Measurements from ENCODE around the gene PPARG.
"Not testable (repeated sequence)": the region's sequence is repeated elsewhere in the genome, so short reads cannot be mapped to it uniquely, and the experiment has no call there.

PPARG gene

GRCh38 chr3:12442654-12443501 is 154.0 kb downstream of the PPARG start:
- DNase-seq (ENCODE audit: low read depth in 3 of 3) = no peak

DNA sequence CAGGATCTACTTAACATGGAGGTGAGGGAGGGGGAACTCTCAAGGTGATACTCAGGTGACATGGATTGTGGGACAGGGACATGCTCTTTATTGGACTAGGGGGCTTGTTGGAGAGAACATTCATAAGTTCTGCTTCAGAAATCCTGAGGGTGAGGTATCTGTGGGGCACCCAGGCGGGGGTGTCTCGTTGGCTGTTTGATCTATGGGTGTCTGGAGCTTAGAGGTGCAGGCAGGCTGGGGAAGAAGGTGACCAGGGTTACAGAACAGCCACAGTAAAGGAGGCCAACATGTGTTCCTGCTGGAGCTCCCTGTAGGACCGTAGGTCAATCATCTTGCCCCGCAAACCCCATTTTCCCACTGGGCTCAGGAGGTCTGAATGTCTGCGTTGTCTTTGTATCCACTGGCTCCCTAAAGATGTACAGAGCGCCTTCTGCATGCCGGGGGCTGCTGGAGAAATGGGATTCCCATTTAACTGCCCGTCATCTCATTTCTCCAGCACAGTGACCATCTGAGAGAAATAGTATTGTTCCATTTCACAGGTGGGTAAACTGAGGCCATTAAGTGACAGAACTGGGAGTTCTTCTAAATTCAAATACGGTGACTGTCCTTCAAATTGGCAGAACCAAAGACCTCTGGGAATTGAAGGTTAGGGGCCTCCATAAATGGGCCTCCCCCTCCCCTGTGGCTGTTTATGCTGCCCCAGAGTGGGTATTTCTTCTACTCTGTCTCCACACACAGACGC is 155.1 kb downstream of the PPARG start:
- no peak for DNase-seq (ENCODE audit: low read depth in 3 of 3)

DNA sequence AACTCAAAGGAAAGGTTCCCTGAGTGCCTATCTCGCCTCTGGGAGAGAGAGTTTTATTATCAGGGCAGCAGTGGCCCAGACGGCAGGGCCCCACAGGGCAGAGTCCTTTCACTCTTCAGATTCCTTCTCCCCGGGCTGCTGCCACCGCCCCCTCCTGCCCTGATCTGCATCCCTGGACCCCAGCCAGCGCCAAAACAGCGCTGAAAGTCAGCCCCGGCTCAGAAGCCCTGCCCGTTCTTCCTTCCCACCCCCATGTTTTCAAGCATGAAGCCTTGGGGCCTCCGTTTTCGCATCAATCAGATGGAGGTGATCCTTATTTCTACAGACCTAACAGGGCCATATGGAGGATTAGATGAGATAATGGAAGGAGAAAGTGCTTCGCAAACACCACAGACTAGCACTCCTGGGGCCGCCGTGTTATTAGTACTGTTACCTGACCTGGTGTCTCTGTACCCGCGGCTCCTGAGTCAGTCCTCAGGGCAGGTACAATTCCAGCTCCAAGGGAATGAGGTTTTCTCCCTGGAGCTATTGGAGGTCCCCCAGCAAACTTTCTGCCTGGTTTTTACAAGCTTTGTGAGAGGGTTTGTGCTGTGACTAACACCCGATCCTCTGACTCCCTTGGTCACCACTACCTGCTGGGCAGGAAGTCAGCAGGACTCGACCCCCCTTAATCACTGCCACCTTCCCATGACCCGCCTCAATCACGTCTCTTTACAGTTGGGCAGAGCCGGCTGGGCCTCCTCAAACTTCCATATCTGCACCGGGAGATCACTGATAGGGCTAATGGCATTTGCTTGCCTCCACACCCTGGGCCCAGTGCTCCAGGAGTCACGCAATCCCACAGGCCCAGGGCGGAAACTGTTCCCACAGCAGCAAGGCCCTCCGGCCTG is 156.0 kb downstream of the PPARG start:
- DNase-seq (ENCODE audit: low read depth in 3 of 3) = no peak

GRCh38 chr3:12445523-12446240 is 156.8 kb downstream of the PPARG start:
- no peak for DNase-seq (ENCODE audit: low read depth in 3 of 3)

DNA sequence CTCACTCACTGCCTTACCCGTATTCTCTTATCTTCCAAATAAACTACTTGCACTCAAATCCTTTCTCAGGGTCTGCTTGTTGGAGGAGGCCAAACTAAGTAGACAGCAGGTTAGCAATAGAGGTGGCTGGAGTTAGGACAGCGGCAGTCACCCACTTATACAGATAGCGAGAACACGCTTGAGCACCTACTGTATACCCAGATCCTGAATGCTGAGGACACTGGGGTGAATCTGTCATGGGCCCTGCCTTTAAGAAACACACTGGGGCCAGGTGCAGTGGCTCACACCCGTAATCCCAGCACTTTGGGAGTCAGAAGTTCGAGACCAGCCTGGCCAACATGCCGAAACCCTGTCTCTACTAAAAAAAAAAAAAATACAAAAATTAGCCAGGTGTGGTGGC is 157.4 kb downstream of the PPARG start:
- DNase-seq (ENCODE audit: low read depth in 3 of 3) = no peak

GRCh38 chr3:12447075-12447474 is 158.2 kb downstream of the PPARG start:
- no peak for DNase-seq (ENCODE audit: low read depth in 3 of 3)

GRCh38 chr3:12448404-12449202 is 159.7 kb downstream of the PPARG start:
- DNase-seq (ENCODE audit: low read depth in 3 of 3) = not testable (repeated sequence)

DNA sequence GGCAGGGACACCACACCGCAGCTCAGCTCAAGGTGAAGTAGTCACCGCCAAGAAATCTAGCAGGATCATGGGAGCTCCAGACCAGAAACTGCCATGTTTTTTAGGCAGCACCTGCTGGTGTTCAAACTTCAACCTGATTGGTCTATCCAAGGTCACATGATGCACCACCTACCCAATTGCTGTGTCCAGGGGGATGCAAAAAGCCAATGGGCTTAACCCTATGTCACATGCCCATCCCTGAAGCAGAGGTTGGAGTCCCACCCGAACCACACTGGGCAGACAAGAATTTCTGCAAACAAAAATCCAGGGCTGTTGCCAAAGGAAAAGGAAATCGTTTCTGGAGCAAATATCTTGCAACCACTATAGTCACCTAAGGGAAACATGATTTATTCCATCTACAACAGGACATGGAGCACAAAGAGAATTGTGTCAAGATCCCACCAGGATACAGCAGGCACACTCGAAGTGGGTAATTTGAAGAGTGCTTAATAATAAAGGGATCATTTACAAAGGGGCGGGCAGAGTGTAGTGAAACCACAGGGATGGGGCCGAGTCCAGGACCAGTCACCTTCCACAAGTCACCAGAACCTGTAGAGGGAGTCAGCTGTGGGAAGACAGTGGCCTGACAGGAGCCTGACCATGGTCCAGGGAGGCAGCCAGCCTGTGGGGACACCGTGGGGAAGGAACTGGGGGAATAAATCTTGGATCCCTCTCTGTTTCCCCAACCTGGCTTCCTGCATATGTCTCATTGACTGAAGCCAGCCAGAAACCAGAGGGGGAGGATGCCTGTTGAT is 161.2 kb downstream of the PPARG start:
- DNase-seq (ENCODE audit: low read depth in 3 of 3) = no peak

- no peak for DNase-seq (ENCODE audit: low read depth in 3 of 3)
These were observed 162.6 kb downstream of the PPARG start for GRCh38 chr3:12451481-12451880.

DNA sequence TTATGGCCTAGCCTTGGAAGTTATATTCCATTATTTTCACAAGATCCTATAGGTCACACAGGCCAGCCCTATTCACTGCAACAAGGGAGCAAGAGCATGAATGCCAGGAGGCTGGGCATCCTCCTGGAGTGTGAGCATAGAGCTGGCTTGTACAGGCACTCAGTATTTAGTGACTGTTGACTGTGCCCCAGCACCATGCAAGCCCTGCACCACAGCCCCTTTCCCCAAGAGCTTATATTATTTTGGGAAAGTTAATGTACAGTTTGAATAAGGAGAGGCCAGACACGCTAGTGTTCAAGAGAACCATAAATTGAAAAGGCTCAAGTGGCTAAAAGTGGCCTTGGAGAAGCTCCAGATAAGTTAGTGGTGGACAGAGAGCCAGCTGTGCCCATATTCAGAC is 163.1 kb downstream of the PPARG start:
- DNase-seq (ENCODE audit: low read depth in 3 of 3) = no peak

DNA sequence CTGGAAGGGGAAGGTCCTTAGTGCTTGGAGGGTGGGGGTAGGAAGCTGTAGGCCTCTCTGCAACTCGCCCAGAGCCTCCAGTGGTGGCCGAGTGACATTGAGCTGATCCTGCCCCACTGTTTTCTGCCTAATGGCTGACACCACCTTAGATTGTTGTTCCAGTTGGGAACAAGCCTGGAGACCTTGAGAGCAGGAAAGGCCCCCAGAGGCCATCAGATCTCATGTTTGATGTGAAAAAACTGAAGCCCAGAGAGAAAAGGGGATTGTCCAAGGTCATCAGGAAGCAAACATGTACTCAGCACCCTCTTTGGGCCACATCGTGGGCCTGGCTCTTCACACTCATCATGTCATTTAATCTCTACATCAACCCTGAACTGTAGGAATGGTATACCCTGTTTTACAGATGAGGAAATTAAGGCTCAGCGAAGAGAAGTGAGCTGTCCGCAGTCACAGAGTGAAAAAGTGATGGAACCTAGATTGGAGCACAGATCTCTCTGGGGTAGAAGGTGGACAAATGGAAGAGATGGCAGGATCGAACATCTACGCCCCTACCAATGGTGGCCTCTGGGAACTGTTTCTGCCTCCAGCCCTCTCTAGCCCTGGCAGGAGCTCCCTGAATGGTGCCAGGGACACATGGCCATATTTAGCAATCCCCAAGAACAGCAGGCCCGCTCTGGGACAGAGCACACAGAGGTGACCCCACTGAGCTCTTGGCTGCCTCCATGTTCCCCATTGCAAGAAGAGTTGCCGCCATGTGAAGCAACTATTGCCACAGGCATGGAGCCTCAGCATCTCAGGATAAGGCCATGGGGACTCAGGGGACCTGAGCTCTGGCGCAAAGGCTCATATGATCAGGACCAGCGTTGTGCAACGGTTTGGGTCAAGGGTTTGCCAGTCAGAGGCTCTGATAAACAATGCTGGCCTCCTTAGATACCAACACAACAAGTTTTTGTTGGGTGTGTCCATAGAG is 163.8 kb downstream of the PPARG start:
- DNase-seq (ENCODE audit: low read depth in 3 of 3) = no peak

DNA sequence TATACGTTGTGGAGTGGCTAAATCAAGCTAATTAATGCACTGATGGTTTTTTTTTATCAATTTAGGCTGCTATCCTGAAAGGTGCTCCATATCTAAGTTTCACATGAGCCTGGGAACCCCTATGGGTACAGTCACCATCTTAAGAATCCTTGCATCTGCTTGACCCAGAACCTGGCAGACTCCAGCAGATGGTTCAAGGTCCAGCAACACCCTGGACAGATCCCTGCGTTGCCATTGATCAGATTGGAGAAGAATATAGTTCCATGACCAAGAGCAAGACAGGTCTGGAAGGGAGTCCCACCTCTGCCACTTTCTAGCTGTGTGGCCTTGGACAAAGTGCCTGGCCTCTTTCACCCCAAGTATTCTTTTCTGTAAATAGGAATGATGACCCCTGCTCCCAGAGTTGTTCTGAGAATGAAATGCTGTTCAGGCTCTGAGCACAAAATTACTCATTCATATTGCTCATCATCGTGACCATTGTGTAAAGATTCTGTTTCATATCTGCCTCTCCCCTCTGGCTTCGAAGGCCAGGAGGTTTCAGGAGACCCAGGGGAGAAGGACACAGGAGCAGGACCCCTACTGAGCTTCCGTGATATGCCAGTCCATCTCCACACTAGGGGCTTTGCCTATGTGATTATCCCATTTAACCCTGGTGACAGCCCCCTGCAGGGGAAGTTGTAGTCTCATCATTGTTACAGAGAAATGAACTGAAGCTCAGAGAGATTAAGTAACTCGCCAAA is 165.4 kb downstream of the PPARG start:
- no peak for DNase-seq (ENCODE audit: low read depth in 3 of 3)

- DNase-seq (ENCODE audit: low read depth in 3 of 3) = no peak
These were observed 165.9 kb downstream of the PPARG start for GRCh38 chr3:12454816-12455121.

- no peak for DNase-seq (ENCODE audit: low read depth in 3 of 3)
These were observed 166.9 kb downstream of the PPARG start for GRCh38 chr3:12455740-12456139.

GRCh38 chr3:12456441-12456840 is 167.6 kb downstream of the PPARG start:
- DNase-seq (ENCODE audit: low read depth in 3 of 3) = no peak

DNA sequence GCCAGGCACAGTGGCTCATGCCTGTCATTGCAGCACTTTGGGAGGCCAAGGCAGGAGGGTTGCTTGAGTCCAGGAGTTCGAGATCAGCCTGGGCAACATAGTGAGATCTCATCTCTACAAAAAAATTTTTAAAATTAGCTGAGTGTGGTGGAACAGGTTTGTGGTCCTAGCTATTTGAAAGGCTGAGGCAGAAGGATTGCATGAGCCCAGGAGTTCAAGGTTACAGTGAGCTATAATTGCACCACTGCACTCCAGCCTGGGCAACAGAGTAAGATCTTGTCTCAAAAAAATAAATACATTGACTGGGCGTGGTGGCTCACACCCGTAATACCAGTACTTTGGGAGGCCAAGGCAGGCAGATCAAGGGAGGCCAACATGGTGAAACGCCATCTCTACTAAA is 168.5 kb downstream of the PPARG start:
- DNase-seq (ENCODE audit: low read depth in 3 of 3) = not testable (repeated sequence)

DNA sequence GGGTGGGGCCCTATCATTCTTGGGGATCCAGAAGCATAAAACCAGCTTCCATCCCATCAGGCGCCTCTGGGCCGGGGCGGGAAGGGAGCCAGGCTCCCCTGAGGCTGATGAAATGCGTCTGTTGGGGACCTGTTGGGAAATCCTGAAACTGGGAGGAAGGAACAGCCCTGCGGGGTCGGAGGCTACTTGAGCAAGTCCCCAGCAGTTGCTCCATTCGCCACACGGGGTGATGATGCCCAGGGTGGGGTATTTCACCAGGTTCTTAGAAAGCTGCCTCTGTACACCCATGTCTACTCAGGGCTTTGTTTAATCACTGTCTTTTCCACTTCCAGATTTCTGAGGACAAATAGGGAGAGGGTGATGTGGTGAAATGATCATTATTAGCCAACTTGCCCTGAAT is 170.0 kb downstream of the PPARG start:
- no peak for DNase-seq (ENCODE audit: low read depth in 3 of 3)

GRCh38 chr3:12460127-12460526 is 171.3 kb downstream of the PPARG start:
- DNase-seq (ENCODE audit: low read depth in 3 of 3) = no peak

Data from stimulated activated CD4-positive, alpha-beta T cell treated with anti-CD3 and anti-CD28 coated beads, TNF-alpha, amount 100 ng/mL, for 24 hours (primary cell).